HG03342 (cell line): ENCODE results near the gene ATP9B.

Experiments used
- ATAC-seq: cut with Tn5 transposase; IDR thresholded peaks from one replicate; pipeline ENCODE4 v1.9.1; 2021; ENCODE audit warnings: mild to moderate bottlenecking, moderate library complexity; ENCODE audit not compliant: unreplicated experiment

ATP9B gene

DNA sequence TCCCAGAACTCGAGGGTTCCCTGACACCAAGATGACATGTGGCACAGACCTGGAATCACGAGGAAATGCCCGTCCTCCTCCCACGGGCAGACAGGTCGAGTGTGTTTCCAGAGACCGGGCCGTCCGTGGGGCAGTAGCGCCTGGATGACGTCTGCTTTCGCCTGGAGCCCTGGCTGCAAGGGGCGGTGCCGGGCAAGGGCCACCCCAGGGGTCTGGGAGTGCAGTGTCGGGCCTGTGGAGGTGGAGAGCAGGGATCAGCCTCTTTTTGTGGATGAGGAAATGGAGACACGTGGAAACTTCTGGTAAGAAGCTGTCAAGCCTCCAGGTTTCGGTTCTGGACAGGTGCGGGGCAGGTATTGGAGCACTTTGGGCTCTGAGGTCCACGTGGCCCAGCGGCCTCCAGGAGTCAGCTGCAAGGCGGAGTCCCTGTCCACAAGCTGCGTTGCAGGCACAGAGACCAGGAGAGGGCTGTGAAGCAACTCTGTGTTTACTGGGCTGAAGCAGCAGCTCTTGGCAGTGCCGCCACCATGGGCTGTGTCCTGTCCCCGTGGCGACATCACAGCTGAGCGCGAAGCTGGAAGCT is 352.2 kb downstream of the ATP9B start:
- no peak for ATAC-seq

DNA sequence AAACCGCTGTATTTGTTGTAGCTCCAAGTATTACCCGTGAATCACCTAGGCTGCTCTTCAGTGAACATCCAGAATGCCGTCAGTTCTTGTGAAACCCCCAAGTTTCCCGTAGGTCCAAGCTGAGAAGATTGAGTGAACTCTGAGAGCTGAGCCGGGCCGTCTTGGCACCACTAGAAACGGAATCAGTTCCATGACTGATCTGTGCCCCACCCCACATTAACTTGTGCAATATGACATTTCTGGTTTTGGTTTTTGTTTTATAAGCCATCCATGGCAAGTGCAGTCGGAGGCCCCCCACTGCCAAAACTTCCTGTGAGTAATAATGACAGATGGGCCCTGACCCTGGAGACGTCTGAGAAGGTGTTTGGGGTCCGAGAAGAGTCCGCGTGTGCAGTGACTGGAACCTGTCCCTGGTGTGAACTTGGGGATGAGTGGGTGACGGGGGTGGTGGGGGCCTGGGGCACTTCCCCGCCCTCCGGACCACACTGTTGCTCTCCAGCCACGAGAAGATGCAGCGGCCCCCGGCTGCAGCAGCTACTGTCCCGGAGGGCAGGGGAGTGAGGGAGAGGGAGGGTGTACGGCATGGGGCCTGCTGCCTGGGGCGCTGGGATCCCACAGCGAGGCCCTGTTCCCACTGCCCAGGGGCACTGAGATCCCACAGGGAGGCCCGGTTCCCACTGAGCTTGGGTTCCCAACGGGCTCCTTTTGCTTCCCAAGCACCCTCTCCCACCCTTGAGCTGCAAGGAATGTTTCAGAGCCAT is 353.0 kb downstream of the ATP9B start:
- peak; percentile 88 for ATAC-seq

DNA sequence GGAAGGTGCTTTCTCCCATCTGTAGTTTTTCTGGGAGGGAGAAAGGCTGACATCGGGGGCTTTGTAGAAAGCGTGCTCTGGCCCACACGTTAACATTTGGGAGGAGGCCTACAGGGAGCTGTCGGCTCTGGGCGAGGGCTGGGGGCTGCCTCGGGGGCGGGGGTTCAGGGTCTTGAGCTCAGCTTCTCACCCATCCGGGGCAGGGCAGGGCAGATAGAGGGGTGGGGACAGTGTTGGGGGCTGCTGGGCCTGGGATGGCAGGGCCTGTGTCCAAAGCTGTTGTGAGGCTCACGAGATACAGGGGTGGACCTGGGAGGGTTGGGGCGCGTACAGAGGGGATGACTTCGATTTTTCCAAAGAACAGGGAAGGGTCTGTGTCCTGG is 353.6 kb downstream of the ATP9B start:
- ATAC-seq = no peak

GRCh38 chr18:79423211-79424007 is 354.2 kb downstream of the ATP9B start:
- no peak for ATAC-seq

DNA sequence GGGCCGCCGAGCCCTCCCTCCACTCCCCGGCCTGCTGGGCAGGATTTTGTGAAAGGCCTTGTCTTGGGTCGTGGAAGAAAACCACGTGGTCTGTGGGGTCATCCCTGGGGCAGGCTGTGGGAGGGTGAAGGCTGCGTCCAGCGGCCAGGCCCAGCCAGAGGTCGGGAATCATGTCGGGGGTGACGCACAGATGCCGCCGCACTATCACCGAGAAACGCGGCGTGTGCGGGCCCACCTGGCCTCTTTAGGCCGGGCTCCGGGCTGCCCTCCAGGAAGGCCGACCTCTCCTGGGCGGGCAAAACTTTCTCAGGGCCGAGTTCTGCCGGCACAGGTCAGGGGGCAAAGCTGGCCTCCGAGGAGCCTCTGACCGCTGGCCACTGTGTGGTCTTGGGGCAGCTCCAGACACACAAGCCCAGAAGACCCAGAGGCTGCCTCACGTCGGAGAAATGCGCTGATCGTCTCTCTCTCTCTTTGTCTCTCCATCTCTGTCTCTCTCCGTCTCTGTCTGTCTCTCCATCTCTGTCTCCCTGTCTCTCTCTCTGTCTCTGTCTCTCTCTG is 354.9 kb downstream of the ATP9B start:
- ATAC-seq = no peak

DNA sequence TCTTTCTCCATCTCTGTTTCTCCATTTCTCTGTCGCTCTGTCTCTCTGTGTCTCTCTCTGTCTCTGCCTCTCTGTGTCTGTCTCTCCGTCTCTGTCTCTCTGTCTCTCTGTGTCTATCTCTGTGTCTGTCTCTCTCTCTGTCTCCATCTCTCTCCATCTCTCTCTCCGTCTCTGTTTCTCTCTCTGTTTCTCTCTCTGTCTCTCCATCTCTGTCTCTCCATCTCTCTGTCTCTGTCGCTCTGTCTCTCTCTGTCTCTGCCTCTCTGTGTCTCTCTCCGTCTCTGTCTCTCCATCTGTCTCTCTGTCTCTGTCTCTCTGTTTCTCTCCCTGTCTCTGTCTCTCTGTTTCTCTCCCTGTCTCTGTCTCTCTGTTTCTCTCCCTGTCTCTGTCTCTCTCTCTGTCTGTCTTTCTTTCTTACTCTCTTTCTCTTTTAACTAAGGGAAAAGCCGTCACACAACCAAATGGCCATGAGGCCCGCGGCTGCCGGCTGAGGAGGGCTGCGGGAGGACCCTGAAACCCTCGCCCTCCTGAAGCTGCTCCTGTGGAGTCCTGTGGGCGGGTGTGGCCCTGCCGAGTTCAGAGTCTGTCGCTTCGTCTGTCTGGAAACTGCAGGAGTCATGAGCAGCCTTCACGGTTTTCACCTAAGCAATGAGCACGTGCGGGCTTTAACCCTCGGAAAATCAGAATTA is 355.8 kb downstream of the ATP9B start:
- no peak for ATAC-seq

DNA sequence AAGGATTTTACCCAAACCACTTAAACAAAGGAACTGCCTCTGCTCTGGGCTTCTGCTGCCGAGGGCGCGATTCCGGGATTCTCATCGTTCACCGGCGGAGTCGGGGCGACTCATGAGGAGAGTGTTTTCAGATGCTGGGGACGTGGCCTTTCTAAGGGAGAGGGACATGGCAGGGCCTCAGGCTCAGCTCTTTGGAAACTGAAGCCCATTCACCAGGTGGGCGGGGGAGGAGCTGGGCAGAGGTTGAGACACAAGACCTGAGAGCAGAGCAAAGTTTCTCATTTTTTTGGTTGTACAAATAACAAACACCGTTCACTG is 356.3 kb downstream of the ATP9B start:
- no peak for ATAC-seq

DNA sequence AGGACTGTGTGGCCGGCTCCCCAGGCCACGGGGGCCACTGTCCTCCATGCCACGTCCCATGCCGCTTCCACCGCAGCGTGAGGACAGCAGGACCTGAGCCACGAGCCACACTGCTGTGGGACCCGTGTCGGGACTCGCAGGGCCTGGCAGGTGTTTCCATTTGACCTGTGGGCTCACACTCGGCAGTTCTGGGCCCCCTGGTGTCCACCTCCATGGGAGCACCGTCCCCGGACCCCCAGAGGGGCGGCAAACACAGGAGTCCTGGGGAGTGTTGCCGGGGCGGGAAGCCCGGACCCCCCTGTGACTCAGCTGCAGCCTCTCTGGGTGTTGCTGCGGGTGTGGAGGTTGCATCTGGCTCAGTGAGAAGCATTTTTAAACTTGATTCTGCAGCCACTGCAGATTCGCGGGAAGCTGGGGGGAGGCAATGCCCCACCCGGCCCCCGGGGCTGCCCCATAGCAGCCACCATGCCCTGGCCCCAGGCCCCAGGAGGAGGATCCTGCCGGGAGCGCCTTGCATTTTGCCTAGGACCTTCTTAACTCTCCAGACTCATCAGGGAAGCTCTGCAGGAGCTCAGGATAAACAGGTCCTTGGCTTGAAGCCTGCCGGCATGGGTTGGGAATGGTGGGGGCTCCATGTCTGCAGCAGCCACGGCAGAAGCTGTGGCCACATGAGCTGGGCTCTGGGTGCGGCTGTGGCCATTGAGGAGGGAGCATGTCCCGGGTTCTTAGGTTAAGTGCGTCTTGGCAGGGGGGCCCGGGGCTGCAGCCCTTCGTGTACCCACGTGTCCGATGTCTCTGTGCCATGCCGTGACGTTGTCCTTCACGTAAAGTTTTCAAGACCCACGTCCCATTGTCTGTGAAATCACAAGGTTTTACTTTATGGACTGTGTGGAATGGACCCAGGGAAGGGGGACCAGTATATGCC is 357.4 kb downstream of the ATP9B start:
- no peak for ATAC-seq

GRCh38 chr18:79427368-79428225 is 358.4 kb downstream of the ATP9B start:
- no peak for ATAC-seq
